SK-N-MC (cell line): ENCODE results near the gene CPOX.

Experiments used
- EZH2 ChIP-seq: fragments of 200-600 bp; sonication (generic); IDR thresholded peaks from one replicate; pipeline ENCODE4 v1.6.1; 2017; ENCODE audit warnings: antibody characterized with exemption
- FOXP2 ChIP-seq: optimal IDR thresholded peaks from 2 replicates; pipeline ENCODE3; 2011; ENCODE audit warnings: mild to moderate bottlenecking, moderate library complexity; ENCODE audit not compliant: insufficient read depth; ENCODE audit errors: extremely low read length, control extremely low read depth
- POLR2AphosphoS5 ChIP-seq: IDR thresholded peaks from 2 replicates; pipeline ENCODE4 v1.6.1; 2012; ENCODE audit warnings: mild to moderate bottlenecking, low read depth, low read length, borderline replicate concordance

DNA sequence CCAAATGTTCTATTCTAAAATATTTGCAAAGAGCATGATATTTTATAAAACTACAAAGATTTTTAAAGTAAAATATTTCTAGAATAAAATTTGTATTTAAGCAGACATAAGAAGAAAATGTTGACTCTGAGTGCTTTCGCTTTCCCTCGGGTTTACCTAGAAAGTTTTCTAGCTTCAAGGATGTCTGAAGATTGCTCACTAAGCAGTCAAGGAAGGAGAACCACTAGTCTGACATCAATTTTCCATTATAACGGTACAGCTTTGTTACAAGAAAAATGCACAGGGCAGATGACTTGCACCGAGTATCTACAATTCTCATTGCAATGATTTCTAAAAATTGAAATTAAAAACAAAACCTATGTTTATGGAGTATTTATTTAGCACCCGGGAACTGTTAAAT, 47.5 kb downstream of the CPOX start:
- TF ChIP-seq POLR2AphosphoS5 (no peak), FOXP2 (no peak), EZH2 (no peak)
